Activated B cell treated with CpG ODN at 0.5 μM for 24 hours (primary cell): ENCODE results near the gene GAK. TPM values are rescaled to one million over a fixed set of nuclear protein-coding genes. Genes with fewer than 3 reads are reported as not detected.

ENCODE experiments used
- ATAC-seq: fragments of 200-7000 bp; cut with Tn5 transposase; one replicate; pipeline ENCODE4 v1.10.0; 2021; ENCODE audit warnings: low read depth, mild to moderate bottlenecking, moderate library complexity
- CTCF ChIA-PET: fragments of 350-600 bp; sonication (Branson Sonifier 250); formaldehyde crosslinking; loops from one replicate; lab custom pipeline; 2021; ENCODE audit warnings: antibody characterized with exemption; lab: Charles Lee
- POLR2A ChIA-PET: fragments of 350-600 bp; sonication (Branson Sonifier 250); formaldehyde crosslinking; loops from one replicate; lab custom pipeline; 2021; ENCODE audit warnings: antibody characterized with exemption; lab: Charles Lee
- DNase-seq: peaks from one replicate; pipeline ENCODE4 v3.0.0; 2022
- H3K27ac Mint-ChIP-seq: one replicate; pipeline ENCODE4 v1.8.0; 2020; ENCODE audit warnings: mixed read lengths
- H3K27me3 Mint-ChIP-seq: one replicate; pipeline ENCODE4 v1.8.0; 2021; ENCODE audit warnings: mixed read lengths
- H3K36me3 Mint-ChIP-seq: one replicate; pipeline ENCODE4 v1.8.0; 2021; ENCODE audit warnings: low read depth, mixed read lengths
- H3K4me1 Mint-ChIP-seq: one replicate; pipeline ENCODE4 v1.8.0; 2021; ENCODE audit warnings: mixed read lengths
- H3K4me3 Mint-ChIP-seq: one replicate; pipeline ENCODE4 v1.8.0; 2020; ENCODE audit warnings: mild to moderate bottlenecking, mixed read lengths
- H3K9me3 Mint-ChIP-seq: one replicate; pipeline ENCODE4 v1.8.0; 2020; ENCODE audit warnings: mixed read lengths
- CTCF ChIP-seq: fragments of 200-600 bp; IDR thresholded peaks from one replicate; pipeline ENCODE4 v1.8.0; 2022; ENCODE audit warnings: antibody characterized with exemption, mild to moderate bottlenecking
- intact Hi-C: fragments of 100-400 bp; cut with micrococcal nuclease; formaldehyde crosslinking; loops from one replicate; pipeline ENCODE4 v1.15.1; 2024
- total RNA-seq: library from RNA; stranded (reverse); gene quantifications from 2 replicates; pipeline ENCODE4 v1.2.3, GENCODE V29; 2022

The GAK gene
- total RNA-seq, 1 donor from 2014 or later, result 172 TPM

GRCh38 chr4:835148-836002, 96.7 kb downstream of the GAK start:
- H3K9me3 Mint-ChIP-seq, result peaks cover 13% of the 10 kb centered on the region
- no peak overlapping the region for H3K4me3 Mint-ChIP-seq
- ChIA-PET CTCF (no interaction called here), POLR2A (no interaction called here)
- peaks cover under 1% of the 10 kb centered on the region for H3K27me3 Mint-ChIP-seq
- H3K4me1 Mint-ChIP-seq, result peaks cover 3% of the 10 kb centered on the region
- peaks cover 3% of the 10 kb centered on the region for H3K36me3 Mint-ChIP-seq
- no peak for TF ChIP-seq CTCF
- H3K27ac Mint-ChIP-seq, result no peak overlapping the region
- no peak for DNase-seq
- intact Hi-C loops, result no loop called here
- no peak for ATAC-seq

GRCh38 chr4:834368-835147, 97.6 kb downstream of the GAK start:
- no peak overlapping the region for H3K4me3 Mint-ChIP-seq
- ATAC-seq, result no peak
- POLR2A ChIA-PET, result no interaction called here

GRCh38 chr4:833731-834367, 98.3 kb downstream of the GAK start:
- no peak for TF ChIP-seq CTCF
- POLR2A ChIA-PET, result no interaction called here
- H3K4me1 Mint-ChIP-seq, result peaks cover 3% of the 10 kb centered on the region
- DNase-seq (no peak), ATAC-seq (no peak)
- no peaks in the 10 kb centered on the region for H3K36me3 Mint-ChIP-seq
- peaks cover 11% of the 10 kb centered on the region for H3K9me3 Mint-ChIP-seq
- CTCF ChIA-PET, result no interaction called here
- no peak overlapping the region for H3K27ac Mint-ChIP-seq
- H3K4me3 Mint-ChIP-seq, result no peak overlapping the region
- intact Hi-C loops, result no loop called here
- H3K27me3 Mint-ChIP-seq, result peaks cover 5% of the 10 kb centered on the region

More at GRCh38 chr4:834368-835147, 97.6 kb downstream of the GAK start:
- CTCF ChIA-PET, result no interaction called here
- Mint-ChIP-seq H3K27me3 (peaks cover 4% of the 10 kb centered on the region), H3K27ac (no peak overlapping the region), H3K9me3 (peaks cover 13% of the 10 kb centered on the region), H3K4me1 (peaks cover 3% of the 10 kb centered on the region), H3K36me3 (no peaks in the 10 kb centered on the region)
- DNase-seq, result no peak
- intact Hi-C loops, result no loop called here
- no peak for TF ChIP-seq CTCF

GRCh38 chr4:833156-833555, 99.0 kb downstream of the GAK start:
- DNase-seq (no peak), ATAC-seq (no peak)
- ChIA-PET CTCF (no interaction called here), POLR2A (no interaction called here)
- no peak for TF ChIP-seq CTCF
- Mint-ChIP-seq H3K27me3 (peaks cover 10% of the 10 kb centered on the region), H3K36me3 (no peaks in the 10 kb centered on the region), H3K9me3 (peaks cover 9% of the 10 kb centered on the region), H3K27ac (no peak overlapping the region), H3K4me1 (peaks cover 3% of the 10 kb centered on the region), H3K4me3 (no peak overlapping the region)
- intact Hi-C loops, result no loop called here

GRCh38 chr4:832536-832935, 99.6 kb downstream of the GAK start:
- Mint-ChIP-seq H3K27ac (no peak overlapping the region), H3K36me3 (no peaks in the 10 kb centered on the region), H3K9me3 (peaks cover 4% of the 10 kb centered on the region), H3K27me3 (peaks cover 17% of the 10 kb centered on the region), H3K4me3 (no peak overlapping the region), H3K4me1 (peaks cover 4% of the 10 kb centered on the region)
- TF ChIP-seq CTCF, result no peak
- DNase-seq (no peak), ATAC-seq (no peak)
- intact Hi-C loops, result no loop called here
- POLR2A ChIA-PET, result no interaction called here
- CTCF ChIA-PET, result no interaction called here
